Smooth muscle cell (in vitro differentiated cells): ENCODE measurements around the gene ZXDC. TPM values are rescaled to one million over a fixed set of nuclear protein-coding genes. Genes with fewer than 3 reads are reported as not detected.

Source experiments
- DNase-seq: peaks from one replicate; lab custom pipeline; 2025; ENCODE audit not compliant: unreplicated experiment; lab: John Stamatoyannopoulos, UW
- H2AFZ ChIP-seq: fragments of 200-600 bp; sonication (generic); 2 replicates; pipeline ENCODE4 v1.6.0; 2016; ENCODE audit warnings: antibody characterized with exemption, low read depth, mild to moderate bottlenecking
- H3F3A ChIP-seq: fragments of 200-600 bp; sonication (generic); 2 replicates; pipeline ENCODE4 v1.6.0; 2017; ENCODE audit warnings: antibody characterized with exemption, low read depth
- H3K27ac ChIP-seq: fragments of 200-600 bp; sonication (generic); 2 replicates; pipeline ENCODE4 v1.5.1; 2016; ENCODE audit warnings: low read depth, mild to moderate bottlenecking
- H3K27me3 ChIP-seq: fragments of 200-600 bp; sonication (generic); 2 replicates; pipeline ENCODE4 v1.6.1; 2016; ENCODE audit warnings: low read depth, mild to moderate bottlenecking
- H3K36me3 ChIP-seq: fragments of 200-600 bp; sonication (generic); 2 replicates; pipeline ENCODE4 v1.5.1; 2016; ENCODE audit warnings: low read depth
- H3K4me1 ChIP-seq: fragments of 200-600 bp; sonication (generic); 2 replicates; pipeline ENCODE4 v1.5.1; 2016; ENCODE audit warnings: low read depth
- H3K4me2 ChIP-seq: fragments of 200-600 bp; sonication (generic); 2 replicates; pipeline ENCODE4 v1.6.0; 2016; ENCODE audit warnings: mild to moderate bottlenecking
- H3K4me3 ChIP-seq: fragments of 200-600 bp; sonication (generic); 2 replicates; pipeline ENCODE4 v1.5.1; 2016; ENCODE audit warnings: mild to moderate bottlenecking
- H3K79me2 ChIP-seq: fragments of 200-600 bp; sonication (generic); 2 replicates; pipeline ENCODE4 v1.6.0; 2016; ENCODE audit warnings: low read depth, mild to moderate bottlenecking
- H3K9ac ChIP-seq: fragments of 200-600 bp; sonication (generic); 2 replicates; pipeline ENCODE4 v1.6.0; 2016; ENCODE audit warnings: low read depth
- H3K9me3 ChIP-seq: fragments of 200-600 bp; sonication (generic); replicated peaks from 2 replicates; pipeline ENCODE4 v1.5.1; 2016; ENCODE audit warnings: low read depth
- H4K20me1 ChIP-seq: fragments of 200-600 bp; sonication (generic); 2 replicates; pipeline ENCODE4 v1.6.0; 2016; ENCODE audit warnings: low read depth
- WGBS: methylation state at CpG from one replicate; pipeline ENCODE4 v1.1.7; 2016; ENCODE audit warnings: low lambda C conversion rate; 5-methylcytosine and 5-hydroxymethylcytosine counted together
- polyA plus RNA-seq: library from polyadenylated mRNA; unstranded; fragments of >200 nt; fragmentation: Nextera tagmentation; extraction: Ambion mirVana; gene quantifications from 2 replicates; pipeline ENCODE4 v1.2.1, GENCODE V29; 2016
- total RNA-seq: library from RNA; depleted of rRNA; stranded (reverse); fragments of >200 nt; gene quantifications from 2 replicates; pipeline ENCODE4 v1.2.3, GENCODE V29; 2014
- TF ChIP-seq, protein P1 (sequence below): fragments of 200-600 bp; sonication (generic); IDR thresholded peaks from 2 replicates; pipeline ENCODE4 v1.5.1; 2017; ENCODE audit warnings: borderline replicate concordance, mild to moderate bottlenecking, antibody characterized with exemption; ENCODE audit not compliant: insufficient read depth, poor library complexity, severe bottlenecking

The ZXDC gene
- total and polyA plus RNA-seq, 2 experiments from 2014 or later: 9.2 to 20.4 TPM

- H3F3A ChIP-seq: no peaks in the 10 kb centered on the region
- H3K9ac ChIP-seq: no peak overlapping the region
- H3K27me3 ChIP-seq: no peaks in the 10 kb centered on the region
- H3K9me3 ChIP-seq: no peaks in the 10 kb centered on the region
- no peak overlapping the region for H3K27ac ChIP-seq
- TF ChIP-seq, protein P1, sequence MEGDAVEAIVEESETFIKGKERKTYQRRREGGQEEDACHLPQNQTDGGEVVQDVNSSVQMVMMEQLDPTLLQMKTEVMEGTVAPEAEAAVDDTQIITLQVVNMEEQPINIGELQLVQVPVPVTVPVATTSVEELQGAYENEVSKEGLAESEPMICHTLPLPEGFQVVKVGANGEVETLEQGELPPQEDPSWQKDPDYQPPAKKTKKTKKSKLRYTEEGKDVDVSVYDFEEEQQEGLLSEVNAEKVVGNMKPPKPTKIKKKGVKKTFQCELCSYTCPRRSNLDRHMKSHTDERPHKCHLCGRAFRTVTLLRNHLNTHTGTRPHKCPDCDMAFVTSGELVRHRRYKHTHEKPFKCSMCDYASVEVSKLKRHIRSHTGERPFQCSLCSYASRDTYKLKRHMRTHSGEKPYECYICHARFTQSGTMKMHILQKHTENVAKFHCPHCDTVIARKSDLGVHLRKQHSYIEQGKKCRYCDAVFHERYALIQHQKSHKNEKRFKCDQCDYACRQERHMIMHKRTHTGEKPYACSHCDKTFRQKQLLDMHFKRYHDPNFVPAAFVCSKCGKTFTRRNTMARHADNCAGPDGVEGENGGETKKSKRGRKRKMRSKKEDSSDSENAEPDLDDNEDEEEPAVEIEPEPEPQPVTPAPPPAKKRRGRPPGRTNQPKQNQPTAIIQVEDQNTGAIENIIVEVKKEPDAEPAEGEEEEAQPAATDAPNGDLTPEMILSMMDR: no peak
- no peaks in the 10 kb centered on the region for H3K4me1 ChIP-seq
- H3K4me3 ChIP-seq: no peak overlapping the region
- H3K36me3 ChIP-seq: peaks cover 20% of the 10 kb centered on the region
- H2AFZ ChIP-seq: no peak overlapping the region
- peaks cover 68% of the 10 kb centered on the region for H4K20me1 ChIP-seq
- 97% methylated on average over 11 of the region's 11 CpGs for WGBS
- DNase-seq: no peak
- peaks cover 32% of the 10 kb centered on the region for H3K79me2 ChIP-seq
- H3K4me2 ChIP-seq: no peak overlapping the region
Measured at GRCh38 chr3:126464997-126465396, 10.7 kb downstream of the ZXDC start.

DNA sequence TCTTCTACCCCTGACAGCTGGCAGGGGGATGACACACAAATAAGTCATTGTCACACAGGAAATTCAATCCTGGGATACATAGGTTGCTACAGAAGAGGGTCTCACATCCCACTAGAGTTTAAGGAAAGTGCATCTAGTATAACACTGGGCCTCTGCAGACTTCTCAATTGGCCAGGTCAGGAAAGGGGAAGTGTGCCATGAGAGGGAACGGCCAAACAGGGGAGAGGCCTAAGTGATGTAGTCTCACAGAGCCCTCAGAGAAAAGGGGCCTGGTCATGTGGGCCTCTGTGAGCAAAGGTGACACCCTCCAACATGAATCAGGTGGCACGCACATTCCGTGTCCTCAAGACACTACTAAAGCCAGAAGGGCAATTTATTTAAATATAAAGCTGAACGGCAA, 11.2 kb downstream of the ZXDC start:
- Histone ChIP-seq H3K36me3 (peaks cover 15% of the 10 kb centered on the region), H3K4me1 (no peaks in the 10 kb centered on the region), H4K20me1 (peaks cover 66% of the 10 kb centered on the region), H3K9ac (no peak overlapping the region), H3K27ac (no peak overlapping the region), H3F3A (no peaks in the 10 kb centered on the region), H2AFZ (no peak overlapping the region), H3K4me3 (no peak overlapping the region), H3K9me3 (no peaks in the 10 kb centered on the region), H3K27me3 (no peaks in the 10 kb centered on the region), H3K79me2 (peaks cover 27% of the 10 kb centered on the region), H3K4me2 (no peak overlapping the region)
- 93% methylated on average over 4 of the region's 4 CpGs for WGBS
- DNase-seq: no peak
- TF ChIP-seq, protein P1: no peak

DNA sequence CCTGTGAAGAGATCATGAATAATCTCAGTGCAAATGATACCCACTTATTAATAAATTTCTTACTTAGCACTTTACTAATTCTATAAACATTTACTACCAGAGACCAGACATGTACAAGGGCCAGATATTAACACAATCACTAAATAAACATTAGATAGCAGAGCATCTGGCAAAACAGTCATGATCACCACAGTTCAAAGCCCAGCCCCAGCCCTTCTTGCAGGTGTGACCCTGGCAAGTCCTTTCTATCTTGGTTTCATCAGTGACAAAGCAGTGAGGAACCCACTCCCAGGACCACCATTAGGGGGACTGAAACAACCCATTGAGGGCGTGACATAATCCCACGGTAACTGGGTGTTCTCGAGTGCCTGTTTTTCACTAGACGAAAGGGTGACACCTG, 11.6 kb downstream of the ZXDC start:
- no peak for DNase-seq
- 97% methylated on average over 4 of the region's 4 CpGs for WGBS
- Histone ChIP-seq H3K79me2 (peaks cover 23% of the 10 kb centered on the region), H3K4me2 (no peak overlapping the region), H3K27ac (no peak overlapping the region), H3K36me3 (peaks cover 14% of the 10 kb centered on the region), H3K4me3 (no peak overlapping the region), H4K20me1 (peaks cover 62% of the 10 kb centered on the region), H3K27me3 (no peaks in the 10 kb centered on the region), H3K4me1 (no peaks in the 10 kb centered on the region), H3K9ac (no peak overlapping the region), H3K9me3 (no peaks in the 10 kb centered on the region), H3F3A (no peaks in the 10 kb centered on the region), H2AFZ (no peak overlapping the region)
- TF ChIP-seq, protein P1: no peak

DNA sequence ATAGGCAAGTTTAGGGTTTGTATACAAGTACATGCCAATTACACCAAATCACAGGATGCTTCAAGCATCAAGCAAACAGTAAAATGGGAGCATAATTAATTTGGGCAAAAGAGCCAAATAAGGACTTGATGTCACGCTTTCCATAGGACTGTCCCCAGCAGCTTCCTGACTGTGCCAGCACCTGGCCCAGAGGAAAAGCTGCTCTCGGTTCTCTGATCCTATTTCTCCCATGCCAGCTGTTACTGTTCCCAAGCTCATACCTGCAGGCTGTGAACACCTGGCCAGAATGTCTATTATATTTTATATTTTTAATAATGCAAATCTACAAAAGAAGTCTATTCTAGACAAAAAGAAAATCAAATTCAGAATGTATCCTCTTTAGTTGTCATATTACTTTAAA, 12.2 kb downstream of the ZXDC start:
- Histone ChIP-seq H3K27me3 (no peaks in the 10 kb centered on the region), H3K4me3 (no peak overlapping the region), H2AFZ (no peak overlapping the region), H4K20me1 (peaks cover 60% of the 10 kb centered on the region), H3K79me2 (peaks cover 18% of the 10 kb centered on the region), H3K9me3 (no peaks in the 10 kb centered on the region), H3K36me3 (peaks cover 18% of the 10 kb centered on the region), H3K27ac (no peak overlapping the region), H3K9ac (no peak overlapping the region), H3K4me2 (no peak overlapping the region), H3F3A (no peaks in the 10 kb centered on the region), H3K4me1 (no peaks in the 10 kb centered on the region)
- TF ChIP-seq, protein P1: no peak
- 94% methylated on average over 2 of the region's 2 CpGs for WGBS
- DNase-seq: no peak
